NCI-H524 treated with DMSO at 0.1 percent for 48 hours (cell line): ENCODE measurements around the gene STEAP3.

ENCODE experiments used
- DNase-seq: peaks from one replicate; lab custom pipeline; 2025; lab: John Stamatoyannopoulos, UW

STEAP3 gene

GRCh38 chr2:119292226-119292625 is 68.6 kb downstream of the STEAP3 start:
- DNase-seq = no peak

GRCh38 chr2:119293254-119293653 is 69.6 kb downstream of the STEAP3 start:
- no peak for DNase-seq

- DNase-seq = no peak
Measured at GRCh38 chr2:119293900-119294299, 70.3 kb downstream of the STEAP3 start.

- no peak for DNase-seq
Measured at GRCh38 chr2:119294671-119295070, 71.0 kb downstream of the STEAP3 start.

- DNase-seq = no peak
Measured at GRCh38 chr2:119295688-119296375, 72.2 kb downstream of the STEAP3 start.

GRCh38 chr2:119301413-119301812 is 77.8 kb downstream of the STEAP3 start:
- no peak for DNase-seq

GRCh38 chr2:119304847-119305246 is 81.2 kb downstream of the STEAP3 start:
- no peak for DNase-seq

GRCh38 chr2:119305497-119306195 is 82.0 kb downstream of the STEAP3 start:
- DNase-seq = no peak

GRCh38 chr2:119306196-119306590 is 82.6 kb downstream of the STEAP3 start:
- DNase-seq = no peak

- no peak for DNase-seq
Measured at GRCh38 chr2:119307419-119308140, 83.9 kb downstream of the STEAP3 start.

GRCh38 chr2:119308793-119309330 is 85.2 kb downstream of the STEAP3 start:
- no peak for DNase-seq

- DNase-seq = no peak
Measured at GRCh38 chr2:119311371-119311770, 87.7 kb downstream of the STEAP3 start.

- no peak for DNase-seq
Measured at GRCh38 chr2:119311831-119312230, 88.2 kb downstream of the STEAP3 start.
